Measurements from ENCODE around the gene MAP3K4. TPM values are rescaled to one million over a fixed set of nuclear protein-coding genes. Genes with fewer than 3 reads are reported as not detected.
A peak's percentile ranks its signal among the peaks of the same experiment; 100 is the strongest.

MAP3K4 gene
- total RNA-seq, 1 experiment from 2014 or later, result 54.3 TPM

- no peak overlapping the region for H3K27ac ChIP-seq (ENCODE audit: insufficient read length, low read depth, low read length)
- no peak overlapping the region for H3K4me2 ChIP-seq (ENCODE audit: insufficient read depth, insufficient read length, low read length)
- no peak overlapping the region for H3K56ac ChIP-seq (ENCODE audit: insufficient read length, low read depth, low read length)
- no peaks in the 10 kb centered on the region for H3K27me3 ChIP-seq (ENCODE audit: insufficient read depth, low read length)
- no peak overlapping the region for H2BK12ac ChIP-seq (ENCODE audit: insufficient read length, low read depth, low read length)
- Mint-ChIP-seq H3K27me3 (ENCODE audit: low read depth) (no peaks in the 10 kb centered on the region), H3K4me3 (no peak overlapping the region), H3K27ac (peak overlapping the region in 1 of 3 experiments; percentile 19; a peak in 2 of 7 replicates), H3K4me1 (peaks cover 27 to 31% of the 10 kb centered on the region in 2 experiments), H3K9me3 (peaks cover 9 to 12% of the 10 kb centered on the region in 2 experiments), H3K36me3 (ENCODE audit: insufficient read depth in 1 of 3, low read depth in 3 of 3) (peaks cover 4 to 14% (median 5%) of the 10 kb centered on the region in 3 experiments)
- no peak overlapping the region for H3K4ac ChIP-seq (ENCODE audit: low read depth, low read length)
- no CpG with 5 or more reads among the region's 11 CpGs for WGBS (ENCODE audit: extremely low coverage, insufficient read length, low lambda C conversion rate)
- no peak overlapping the region for H2AFZ ChIP-seq (ENCODE audit: low read length)
- no peak overlapping the region for H2AK5ac ChIP-seq (ENCODE audit: insufficient read length, low read length)
- H4K8ac ChIP-seq (replicated peaks; ENCODE audit: insufficient read length, low read depth, low read length), result no peak overlapping the region
- no peak overlapping the region for H2BK20ac ChIP-seq (ENCODE audit: low read depth, low read length, poor library complexity, severe bottlenecking)
- no peak overlapping the region for H3T11ph ChIP-seq (ENCODE audit: low read length)
- H3K23ac ChIP-seq (ENCODE audit: insufficient read length, low read depth, low read length), result no peak overlapping the region
- no peaks in the 10 kb centered on the region for H3K79me2 ChIP-seq (ENCODE audit: insufficient read depth, low read length)
- TF ChIP-seq, protein P1, sequence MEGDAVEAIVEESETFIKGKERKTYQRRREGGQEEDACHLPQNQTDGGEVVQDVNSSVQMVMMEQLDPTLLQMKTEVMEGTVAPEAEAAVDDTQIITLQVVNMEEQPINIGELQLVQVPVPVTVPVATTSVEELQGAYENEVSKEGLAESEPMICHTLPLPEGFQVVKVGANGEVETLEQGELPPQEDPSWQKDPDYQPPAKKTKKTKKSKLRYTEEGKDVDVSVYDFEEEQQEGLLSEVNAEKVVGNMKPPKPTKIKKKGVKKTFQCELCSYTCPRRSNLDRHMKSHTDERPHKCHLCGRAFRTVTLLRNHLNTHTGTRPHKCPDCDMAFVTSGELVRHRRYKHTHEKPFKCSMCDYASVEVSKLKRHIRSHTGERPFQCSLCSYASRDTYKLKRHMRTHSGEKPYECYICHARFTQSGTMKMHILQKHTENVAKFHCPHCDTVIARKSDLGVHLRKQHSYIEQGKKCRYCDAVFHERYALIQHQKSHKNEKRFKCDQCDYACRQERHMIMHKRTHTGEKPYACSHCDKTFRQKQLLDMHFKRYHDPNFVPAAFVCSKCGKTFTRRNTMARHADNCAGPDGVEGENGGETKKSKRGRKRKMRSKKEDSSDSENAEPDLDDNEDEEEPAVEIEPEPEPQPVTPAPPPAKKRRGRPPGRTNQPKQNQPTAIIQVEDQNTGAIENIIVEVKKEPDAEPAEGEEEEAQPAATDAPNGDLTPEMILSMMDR (conservative IDR thresholded peaks at IDR 0.05), result no peak
- no peaks in the 10 kb centered on the region for H3K79me1 ChIP-seq (ENCODE audit: insufficient read depth, low read depth, low read length, poor library complexity, severe bottlenecking)
- no peak overlapping the region for H3K14ac ChIP-seq (ENCODE audit: insufficient read depth, low read length)
- H3K4me1 ChIP-seq (ENCODE audit: insufficient read depth, low read length), result 0 out of 2 replicates have a peak, but pooled peaks cover 5% of the 10 kb centered on the region
- no peak overlapping the region for H2BK15ac ChIP-seq (ENCODE audit: low read depth, low read length)
- no peak overlapping the region for H2BK5ac ChIP-seq (ENCODE audit: insufficient read length, low read length)
- no peaks in the 10 kb centered on the region for H3K9me3 ChIP-seq (ENCODE audit: control insufficient read depth, low read depth, low read length)
- H2BK120ac ChIP-seq (ENCODE audit: low read depth, low read length, poor library complexity, severe bottlenecking), result no peak overlapping the region
- H3K18ac ChIP-seq (ENCODE audit: insufficient read length, low read depth, low read length), result no peak overlapping the region
- H4K5ac ChIP-seq (ENCODE audit: insufficient read length, low read depth, low read length), result no peak overlapping the region
- no peaks in the 10 kb centered on the region for H3K23me2 ChIP-seq (ENCODE audit: insufficient read length, low read depth, low read length, poor library complexity, severe bottlenecking)
- DNase-seq, result no peak
- H4K91ac ChIP-seq (ENCODE audit: insufficient read length, low read depth, low read length), result no peak overlapping the region
- H4K20me1 ChIP-seq (ENCODE audit: control insufficient read depth, insufficient read depth, insufficient read length), result no peaks in the 10 kb centered on the region
- H3K9ac ChIP-seq (ENCODE audit: extremely low read depth, insufficient read length, low read length), result no peak overlapping the region
Observed at GRCh38 chr6:160973311-160974250, 18.0 kb upstream of the MAP3K4 start.
